Stimulated activated CD4-positive, alpha-beta T cell treated with anti-CD3 and anti-CD28 coated beads, Interleukin-15, amount 100 ng/mL, for 24 hours (primary cell): ENCODE results near the gene MAPK1IP1L.
"Not testable (repeated sequence)": the region's sequence is repeated elsewhere in the genome, so short reads cannot be mapped to it uniquely, and the experiment has no call there.

Experiments
- DNase-seq: peaks from one replicate; pipeline ENCODE4 v3.0.0-alpha.2; 2020

Gene MAPK1IP1L

GRCh38 chr14:55057919-55058318 is 6.5 kb downstream of the MAPK1IP1L start:
- no peak for DNase-seq

- no peak for DNase-seq
These were observed 7.9 kb downstream of the MAPK1IP1L start for GRCh38 chr14:55059333-55059732.

DNA sequence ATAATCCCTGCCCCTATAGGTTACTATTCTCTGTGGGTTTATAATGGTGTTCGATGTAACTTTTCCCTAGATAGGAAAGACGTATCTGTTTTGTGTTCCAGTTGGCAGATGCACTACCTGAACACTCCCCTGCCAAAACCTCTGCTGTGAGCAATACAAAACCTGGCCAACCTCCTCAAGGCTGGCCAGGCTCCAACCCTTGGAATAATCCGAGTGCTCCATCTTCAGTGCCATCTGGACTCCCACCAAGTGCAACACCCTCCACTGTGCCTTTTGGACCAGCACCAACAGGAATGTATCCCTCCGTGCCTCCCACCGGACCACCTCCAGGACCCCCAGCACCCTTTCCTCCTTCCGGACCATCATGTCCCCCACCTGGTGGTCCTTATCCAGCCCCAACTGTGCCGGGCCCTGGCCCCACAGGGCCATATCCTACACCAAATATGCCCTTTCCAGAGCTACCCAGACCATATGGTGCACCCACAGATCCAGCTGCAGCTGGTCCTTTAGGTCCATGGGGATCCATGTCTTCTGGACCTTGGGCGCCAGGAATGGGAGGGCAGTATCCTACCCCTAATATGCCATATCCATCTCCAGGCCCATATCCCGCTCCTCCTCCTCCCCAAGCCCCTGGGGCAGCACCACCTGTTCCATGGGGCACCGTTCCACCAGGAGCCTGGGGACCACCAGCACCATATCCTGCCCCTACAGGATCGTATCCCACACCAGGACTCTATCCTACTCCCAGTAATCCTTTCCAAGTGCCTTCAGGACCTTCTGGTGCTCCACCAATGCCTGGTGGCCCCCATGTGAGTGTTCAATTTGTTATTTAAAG is 11.3 kb downstream of the MAPK1IP1L start:
- no peak for DNase-seq

- DNase-seq = not testable (repeated sequence)
These were observed 13.4 kb downstream of the MAPK1IP1L start for GRCh38 chr14:55064896-55065295.

GRCh38 chr14:55065411-55065810 is 14.0 kb downstream of the MAPK1IP1L start:
- DNase-seq = no peak

GRCh38 chr14:55066223-55066622 is 14.8 kb downstream of the MAPK1IP1L start:
- DNase-seq = no peak

DNA sequence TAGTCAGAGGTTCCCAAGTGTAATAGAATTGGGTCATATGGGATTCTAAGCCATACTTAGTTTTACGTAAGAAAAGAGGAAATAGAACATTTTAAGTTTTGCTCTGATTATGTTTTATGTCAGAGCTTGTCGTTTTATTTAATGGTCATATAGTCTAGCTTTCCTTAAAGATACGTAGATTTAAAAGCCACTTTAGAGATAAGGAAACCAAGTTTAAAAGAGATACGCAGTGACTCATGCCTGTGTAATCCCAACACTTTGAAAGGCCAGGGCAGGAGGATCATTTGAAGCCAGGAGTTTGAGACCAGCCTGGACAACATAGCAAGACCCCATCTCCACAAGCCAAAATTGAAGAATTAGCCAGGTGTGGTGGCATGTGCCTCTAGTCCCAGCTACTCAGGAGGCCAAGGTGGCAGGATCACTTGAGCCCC is 19.5 kb downstream of the MAPK1IP1L start:
- no peak for DNase-seq

- DNase-seq = peak; percentile 34
These were observed 20.6 kb downstream of the MAPK1IP1L start for GRCh38 chr14:55071870-55072640.

DNA sequence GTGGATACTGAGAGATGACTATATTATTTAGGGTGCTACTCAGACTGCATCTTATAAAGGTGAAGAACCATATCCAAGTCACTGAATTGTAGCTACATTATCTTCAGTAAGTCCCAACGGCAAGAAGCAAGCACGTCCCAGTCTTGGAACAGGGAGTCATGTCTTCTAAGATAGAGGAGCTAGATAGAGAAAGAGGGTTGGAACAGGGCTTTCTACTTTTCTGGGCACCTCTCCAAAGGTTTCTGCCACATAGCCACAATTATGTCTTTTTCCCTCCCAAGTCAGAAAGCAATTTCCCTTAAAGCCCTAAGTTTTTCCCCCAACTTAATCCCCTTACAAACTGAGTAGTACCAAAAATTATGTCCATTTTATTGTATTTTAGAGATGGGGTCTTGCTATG is 22.4 kb downstream of the MAPK1IP1L start:
- no peak for DNase-seq

- DNase-seq = no peak
These were observed 23.2 kb downstream of the MAPK1IP1L start for GRCh38 chr14:55074662-55075061.

- no peak for DNase-seq
These were observed 24.3 kb downstream of the MAPK1IP1L start for GRCh38 chr14:55075628-55076175.

DNA sequence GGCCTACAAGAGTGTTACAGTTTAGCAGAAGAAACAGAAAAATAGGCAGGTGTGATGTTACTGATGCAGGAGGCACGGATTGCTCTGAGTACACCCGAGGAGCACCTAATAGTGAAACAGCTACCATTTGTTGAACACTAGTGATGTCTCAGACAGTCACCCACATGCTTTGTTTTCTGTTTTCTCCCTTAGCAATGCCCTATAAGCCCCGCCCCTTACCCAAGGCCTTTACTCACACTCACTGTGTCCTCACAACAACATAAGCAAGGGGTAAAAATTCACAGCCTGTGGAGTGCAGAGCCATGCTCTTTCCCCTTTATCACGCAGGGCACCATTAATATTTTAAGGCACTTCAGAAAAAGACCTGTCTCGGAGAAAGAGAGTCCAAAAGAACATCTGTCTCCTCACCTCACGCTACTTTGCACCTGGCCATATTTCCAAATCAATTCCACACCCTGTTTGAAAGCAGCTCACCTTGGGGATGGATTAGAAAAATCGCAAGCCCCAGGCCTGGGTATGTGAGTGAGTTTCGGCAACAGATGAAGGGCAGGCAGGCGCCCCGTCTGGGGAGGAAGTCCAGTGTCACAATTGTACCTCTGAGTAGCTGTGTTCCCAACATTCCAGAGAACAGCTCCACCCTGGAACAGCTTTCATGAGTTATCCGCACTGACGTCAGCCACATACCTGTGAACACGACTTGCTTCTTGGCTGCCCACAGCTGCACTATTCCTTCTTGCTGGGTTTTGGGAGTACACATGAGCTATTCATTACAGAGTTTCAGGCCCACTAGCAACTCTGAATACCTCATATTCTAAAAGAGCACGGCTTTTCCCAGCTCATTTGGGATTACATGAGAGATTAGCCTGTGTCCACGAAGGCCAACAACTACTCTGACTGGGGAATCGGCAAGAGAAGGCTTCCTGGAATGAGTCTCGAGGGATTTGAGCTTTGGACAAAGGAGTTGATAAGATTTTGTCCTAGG is 26.0 kb downstream of the MAPK1IP1L start:
- no peak for DNase-seq

GRCh38 chr14:55079961-55080360 is 28.5 kb downstream of the MAPK1IP1L start:
- not testable (repeated sequence) for DNase-seq

DNA sequence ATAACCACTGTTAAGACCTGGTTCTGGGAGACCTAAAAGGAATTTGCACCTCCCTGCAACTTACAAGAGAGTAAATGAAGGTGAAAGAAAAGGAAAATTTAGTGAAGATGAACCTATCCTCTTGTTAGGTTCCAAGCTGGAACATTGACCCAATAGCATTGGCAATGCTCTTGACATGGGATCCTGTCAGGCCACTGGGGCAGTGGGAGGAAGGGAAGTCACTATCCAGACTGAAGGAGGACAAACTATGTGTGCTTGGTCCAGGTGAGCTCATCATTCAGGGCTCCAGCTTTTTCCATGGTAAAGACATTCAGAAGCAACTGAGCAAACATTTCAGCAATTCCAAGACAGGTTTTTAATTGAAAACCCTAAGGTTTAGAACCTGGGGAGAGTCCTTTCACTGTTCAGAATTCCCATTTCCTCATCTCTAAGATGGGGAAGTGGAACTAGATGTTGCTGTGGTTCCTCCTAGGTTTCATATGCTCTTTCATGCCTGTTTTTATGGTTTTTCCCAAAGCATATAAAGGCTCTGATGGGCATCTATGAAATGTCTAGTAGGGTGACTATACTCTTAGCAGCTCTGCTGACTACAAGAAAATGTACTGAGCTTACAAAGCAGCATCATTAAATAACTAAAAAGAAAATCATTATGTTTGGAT is 33.1 kb downstream of the MAPK1IP1L start:
- DNase-seq = no peak

GRCh38 chr14:55085060-55085660 is 33.7 kb downstream of the MAPK1IP1L start:
- DNase-seq = no peak

- DNase-seq = no peak
These were observed 35.5 kb downstream of the MAPK1IP1L start for GRCh38 chr14:55086938-55087337.

GRCh38 chr14:55088356-55088755 is 36.9 kb downstream of the MAPK1IP1L start:
- no peak for DNase-seq

DNA sequence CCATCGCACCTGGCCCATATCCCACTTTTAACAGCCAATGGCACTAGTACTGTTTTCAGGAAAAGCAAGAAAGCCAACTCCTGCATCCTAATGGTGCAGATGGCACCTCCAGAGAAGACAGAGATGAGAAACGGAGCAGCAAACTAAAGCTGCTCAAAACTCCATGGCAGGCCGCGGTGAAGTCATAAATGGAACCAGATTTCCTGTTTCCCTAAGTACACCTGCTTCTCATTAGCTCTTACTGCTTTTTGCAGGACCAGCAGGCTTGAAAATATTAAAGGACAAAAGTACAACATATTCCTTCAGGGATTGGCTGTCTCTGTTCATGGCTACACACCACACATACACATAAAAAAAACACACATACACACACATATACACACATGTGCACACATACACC is 40.9 kb downstream of the MAPK1IP1L start:
- DNase-seq = no peak

DNA sequence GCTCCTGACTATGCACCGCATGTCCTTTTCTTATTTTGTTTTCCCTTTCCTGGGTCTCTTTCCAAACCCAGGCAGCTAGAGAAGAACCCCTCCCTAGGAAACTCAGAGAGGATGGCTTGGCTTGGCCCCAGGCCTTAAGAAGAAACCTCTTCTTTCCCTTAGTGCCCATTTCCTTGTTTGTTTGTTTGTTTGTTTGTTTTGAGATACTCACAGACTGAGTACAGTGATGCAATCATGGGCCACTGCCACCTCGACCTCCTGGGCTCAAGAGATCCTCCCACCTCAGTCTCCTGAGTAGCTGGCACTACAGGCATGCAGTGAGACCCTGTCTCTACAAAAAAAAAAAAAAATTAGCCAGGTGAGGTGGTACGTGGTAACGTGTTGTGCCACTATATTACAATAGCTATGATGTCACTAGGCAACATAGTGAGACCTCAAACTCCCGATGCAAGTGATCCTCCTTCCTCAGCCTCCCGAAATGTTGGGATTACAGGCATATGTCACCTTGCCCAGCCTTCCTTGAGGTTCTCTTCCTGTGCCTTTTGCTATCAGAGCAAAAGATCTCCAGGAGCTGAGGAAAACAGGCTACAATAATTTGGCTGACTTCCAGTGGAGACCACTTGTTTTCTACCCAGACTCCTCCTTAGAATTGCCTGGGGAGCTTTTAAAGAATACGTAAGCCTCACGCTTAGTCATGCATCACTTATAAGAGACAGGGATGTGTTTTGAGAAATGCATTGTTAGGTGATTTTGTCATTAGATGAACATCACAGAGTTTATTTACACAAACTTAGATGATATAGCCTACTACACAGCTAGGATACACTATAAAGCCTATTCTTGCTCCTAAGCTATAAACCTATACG is 43.1 kb downstream of the MAPK1IP1L start:
- no peak for DNase-seq

DNA sequence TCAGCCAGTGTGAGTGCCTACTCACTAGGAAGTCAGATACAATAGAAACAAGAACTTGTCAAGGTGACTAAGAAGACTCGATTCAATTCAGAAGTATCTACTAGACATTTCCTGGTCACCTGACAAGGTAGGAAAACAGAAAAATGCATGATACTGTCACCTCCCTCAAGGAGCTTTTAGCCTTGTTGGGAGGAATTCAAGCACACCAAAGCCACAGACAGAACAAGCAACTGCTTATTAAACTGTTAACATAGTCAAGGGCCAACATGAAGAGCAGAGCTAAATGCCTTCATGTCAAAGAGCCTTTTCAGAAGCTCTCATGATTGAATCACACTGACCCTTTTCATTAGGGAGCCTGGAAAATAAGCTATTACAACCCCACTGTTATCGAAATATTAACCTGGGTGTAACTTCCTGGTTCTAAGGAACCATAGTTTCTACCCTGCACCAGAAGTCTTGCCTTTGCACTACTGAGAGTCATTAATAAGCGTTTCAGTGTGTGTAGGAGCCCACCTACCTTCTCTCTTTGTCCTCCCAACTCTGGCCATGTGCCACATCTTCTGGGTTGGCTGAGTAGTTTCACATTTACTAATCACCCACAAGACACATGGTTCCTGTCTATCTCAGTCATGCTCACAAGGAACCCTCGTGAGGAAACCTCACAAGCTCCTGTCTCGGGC is 46.6 kb downstream of the MAPK1IP1L start:
- DNase-seq = peak; percentile 71
